Measurements from ENCODE around the gene SETD7.

Gene SETD7

GRCh38 chr4:139534287-139534950 is 21.6 kb downstream of the SETD7 start:
- Histone ChIP-seq H3K36me3 (ENCODE audit: low read length) (no peaks in the 10 kb centered on the region), H3K4me2 (ENCODE audit: low read depth, low read length, poor library complexity, severe bottlenecking) (no peak overlapping the region), H3K79me2 (ENCODE audit: insufficient read depth, low read length) (no peaks in the 10 kb centered on the region; the same call in 1 of the 2 replicates), H2AFZ (ENCODE audit: low read depth, low read length, severe bottlenecking) (no peak overlapping the region), H3F3A (ENCODE audit: insufficient read depth) (no peaks in the 10 kb centered on the region; the same call in 1 of the 2 replicates), H3K27ac (ENCODE audit: low read depth, low read length) (no peak overlapping the region), H3K9ac (ENCODE audit: low read length) (no peak overlapping the region), H4K20me1 (ENCODE audit: low read depth, low read length) (no peaks in the 10 kb centered on the region), H3K4me3 (ENCODE audit: insufficient read depth, low read length, poor library complexity, severe bottlenecking) (no peak overlapping the region), H3K9me2 (replicated peaks; ENCODE audit: insufficient read depth, low read length) (no peaks in the 10 kb centered on the region), H3K9me3 (ENCODE audit: insufficient read depth, low read length) (no peaks in the 10 kb centered on the region), H3K27me3 (ENCODE audit: low read length) (no peaks in the 10 kb centered on the region)
- TF ChIP-seq EZH2phosphoT487 (conservative IDR thresholded peaks at IDR 0.05; ENCODE audit: low read length) (no peak), CTCF (IDR thresholded peaks at IDR 0.05; ENCODE audit: insufficient read depth, low read length, poor library complexity, severe bottlenecking) (no peak)

GRCh38 chr4:139533511-139533910 is 22.5 kb downstream of the SETD7 start:
- Histone ChIP-seq H2AFZ (ENCODE audit: low read depth, low read length, severe bottlenecking) (no peak overlapping the region), H3K36me3 (ENCODE audit: low read length) (0 out of 2 replicates have a peak, but pooled peaks cover 3% of the 10 kb centered on the region)

GRCh38 chr4:139532947-139533346 is 23.1 kb downstream of the SETD7 start:
- Histone ChIP-seq H3K9ac (ENCODE audit: low read length) (no peak overlapping the region), H3K79me2 (ENCODE audit: insufficient read depth, low read length) (no peaks in the 10 kb centered on the region; the same call in 1 of the 2 replicates), H3K4me3 (ENCODE audit: insufficient read depth, low read length, poor library complexity, severe bottlenecking) (no peak overlapping the region), H3K9me3 (ENCODE audit: insufficient read depth, low read length) (no peaks in the 10 kb centered on the region), H3F3A (ENCODE audit: insufficient read depth) (no peaks in the 10 kb centered on the region; the same call in 1 of the 2 replicates), H3K4me2 (ENCODE audit: low read depth, low read length, poor library complexity, severe bottlenecking) (no peak overlapping the region), H2AFZ (ENCODE audit: low read depth, low read length, severe bottlenecking) (no peak overlapping the region), H3K36me3 (ENCODE audit: low read length) (peaks cover 3% of the 10 kb centered on the region; the same call in 1 of the 2 replicates), H3K9me2 (replicated peaks; ENCODE audit: insufficient read depth, low read length) (no peaks in the 10 kb centered on the region), H3K27ac (ENCODE audit: low read depth, low read length) (no peak overlapping the region), H3K27me3 (ENCODE audit: low read length) (no peaks in the 10 kb centered on the region), H4K20me1 (ENCODE audit: low read depth, low read length) (no peaks in the 10 kb centered on the region)
- no peak for TF ChIP-seq CTCF (IDR thresholded peaks at IDR 0.05; ENCODE audit: insufficient read depth, low read length, poor library complexity, severe bottlenecking)
- TF ChIP-seq EZH2phosphoT487 (conservative IDR thresholded peaks at IDR 0.05; ENCODE audit: low read length) = no peak

More at GRCh38 chr4:139533511-139533910, 22.5 kb downstream of the SETD7 start:
- no peak for TF ChIP-seq EZH2phosphoT487 (conservative IDR thresholded peaks at IDR 0.05; ENCODE audit: low read length)
- no peak for TF ChIP-seq CTCF (IDR thresholded peaks at IDR 0.05; ENCODE audit: insufficient read depth, low read length, poor library complexity, severe bottlenecking)
- Histone ChIP-seq H3F3A (ENCODE audit: insufficient read depth) (no peaks in the 10 kb centered on the region; the same call in 1 of the 2 replicates), H3K9ac (ENCODE audit: low read length) (no peak overlapping the region), H3K9me2 (replicated peaks; ENCODE audit: insufficient read depth, low read length) (no peaks in the 10 kb centered on the region), H3K9me3 (ENCODE audit: insufficient read depth, low read length) (no peaks in the 10 kb centered on the region), H3K27me3 (ENCODE audit: low read length) (no peaks in the 10 kb centered on the region), H3K4me2 (ENCODE audit: low read depth, low read length, poor library complexity, severe bottlenecking) (no peak overlapping the region), H4K20me1 (ENCODE audit: low read depth, low read length) (no peaks in the 10 kb centered on the region), H3K27ac (ENCODE audit: low read depth, low read length) (no peak overlapping the region), H3K79me2 (ENCODE audit: insufficient read depth, low read length) (no peaks in the 10 kb centered on the region; the same call in 1 of the 2 replicates), H3K4me3 (ENCODE audit: insufficient read depth, low read length, poor library complexity, severe bottlenecking) (no peak overlapping the region)

Measured in SU-DHL-6 (cell line).